CD4-positive, alpha-beta T cell treated with Interferon alpha-2 for 1 hour (primary cell): ENCODE measurements around the gene TMEM131.
"Not testable (repeated sequence)": the region's sequence is repeated elsewhere in the genome, so short reads cannot be mapped to it uniquely, and the experiment has no call there.

Experiments
- DNase-seq, 2 donors: peaks; one replicate each; pipeline ENCODE4 v3.0.0-alpha.2; 2020 to 2022

The TMEM131 gene

DNA sequence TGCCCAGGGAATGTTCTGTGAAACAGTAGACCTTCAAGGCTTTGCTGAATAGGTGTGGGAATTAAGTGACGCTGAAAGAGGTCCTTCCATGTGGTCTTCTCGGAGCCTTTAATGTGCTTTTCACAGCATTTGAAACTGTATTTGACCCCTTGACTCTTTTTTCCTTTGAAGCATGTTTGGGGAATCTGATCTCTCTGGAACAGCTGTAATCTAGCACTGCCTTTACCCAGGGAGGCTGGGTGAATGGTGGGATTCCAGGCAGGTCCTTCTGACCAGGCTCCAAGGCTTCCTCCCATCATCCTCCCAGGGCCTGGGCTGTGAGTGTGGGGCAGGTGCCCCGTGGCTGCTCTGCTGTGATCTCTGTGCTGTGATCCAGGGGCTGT lies 278.1 kb downstream of the TMEM131 start:
- DNase-seq: no peak

DNA sequence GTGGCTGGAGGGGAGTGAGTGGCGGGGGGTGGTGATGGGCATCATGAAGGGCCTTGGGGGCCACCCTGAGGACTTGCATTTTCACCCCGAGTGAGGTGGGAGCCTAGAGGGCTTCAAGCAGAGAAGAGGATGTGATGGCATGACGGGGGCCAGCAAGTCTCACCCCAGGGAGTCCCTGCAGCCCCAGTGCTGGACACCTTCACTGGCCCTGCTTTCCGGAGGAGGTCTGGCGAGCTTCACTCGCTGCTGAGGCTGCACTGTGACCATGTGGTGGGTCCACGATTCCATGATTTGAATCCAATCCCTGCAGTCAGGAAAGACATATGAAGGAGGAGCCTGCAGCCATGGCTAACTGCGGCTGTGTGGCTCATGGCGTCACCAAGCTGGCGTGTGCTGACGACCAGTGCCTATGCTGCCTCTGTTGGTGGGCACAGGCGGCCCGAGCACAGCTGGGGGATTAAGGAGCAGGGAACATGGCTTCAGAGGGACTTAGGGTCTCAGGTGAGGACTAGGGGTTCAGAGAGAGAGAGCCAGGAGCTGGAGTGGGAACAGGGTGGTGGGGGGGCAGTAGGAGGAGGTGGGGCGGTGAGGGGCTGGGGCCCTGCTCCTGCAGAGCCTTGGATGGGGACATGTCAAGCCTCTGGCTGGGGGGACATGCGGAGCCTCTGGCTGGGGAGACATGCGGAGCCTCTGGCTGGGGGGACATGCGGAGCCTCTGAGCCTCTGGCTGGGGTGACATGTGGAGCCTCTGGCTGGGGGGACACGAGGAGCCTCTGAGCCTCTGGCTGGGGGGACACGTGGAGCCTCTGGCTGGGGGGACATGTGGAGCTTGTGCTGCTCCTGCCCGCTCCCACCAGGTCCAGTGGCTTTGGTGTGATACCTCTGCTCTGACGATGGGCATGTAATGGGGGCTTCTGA lies 278.8 kb downstream of the TMEM131 start:
- DNase-seq: no peak

DNA sequence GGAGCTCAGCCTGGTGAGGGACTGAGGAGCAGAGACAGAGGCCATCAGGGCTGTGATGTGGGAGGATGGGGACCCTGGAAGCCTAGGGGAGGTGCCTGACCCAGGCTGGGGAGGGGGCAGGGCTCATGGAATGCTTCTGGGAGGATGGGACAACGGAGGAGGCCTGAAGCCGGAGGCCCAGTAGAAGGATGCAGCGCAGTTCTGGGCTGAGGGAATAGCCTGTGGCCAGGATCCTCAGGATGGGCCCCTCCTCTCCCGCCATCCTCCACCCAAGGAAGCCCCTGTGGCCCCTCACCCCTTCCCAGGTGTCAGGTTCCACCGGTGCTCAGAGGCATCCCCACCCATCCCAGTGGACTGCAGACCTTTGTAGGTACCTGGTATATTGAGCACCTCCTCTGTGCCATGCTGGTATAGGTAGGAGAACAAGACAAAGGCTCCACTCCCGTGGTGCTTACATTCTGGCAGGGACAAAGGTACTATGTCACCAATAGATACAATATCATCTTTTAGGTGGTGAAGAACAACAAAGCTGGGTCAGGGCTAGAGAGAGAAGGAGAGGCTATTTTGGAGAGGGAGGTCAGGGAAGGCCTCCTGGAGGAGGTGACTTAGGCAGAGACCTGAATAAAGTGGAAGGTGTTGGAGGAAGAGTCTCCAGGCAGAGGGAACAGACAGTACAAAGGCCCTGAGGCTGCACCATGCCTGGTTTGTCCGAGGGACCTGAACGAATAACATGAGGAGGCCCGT lies 279.6 kb downstream of the TMEM131 start:
- DNase-seq: no peak

DNA sequence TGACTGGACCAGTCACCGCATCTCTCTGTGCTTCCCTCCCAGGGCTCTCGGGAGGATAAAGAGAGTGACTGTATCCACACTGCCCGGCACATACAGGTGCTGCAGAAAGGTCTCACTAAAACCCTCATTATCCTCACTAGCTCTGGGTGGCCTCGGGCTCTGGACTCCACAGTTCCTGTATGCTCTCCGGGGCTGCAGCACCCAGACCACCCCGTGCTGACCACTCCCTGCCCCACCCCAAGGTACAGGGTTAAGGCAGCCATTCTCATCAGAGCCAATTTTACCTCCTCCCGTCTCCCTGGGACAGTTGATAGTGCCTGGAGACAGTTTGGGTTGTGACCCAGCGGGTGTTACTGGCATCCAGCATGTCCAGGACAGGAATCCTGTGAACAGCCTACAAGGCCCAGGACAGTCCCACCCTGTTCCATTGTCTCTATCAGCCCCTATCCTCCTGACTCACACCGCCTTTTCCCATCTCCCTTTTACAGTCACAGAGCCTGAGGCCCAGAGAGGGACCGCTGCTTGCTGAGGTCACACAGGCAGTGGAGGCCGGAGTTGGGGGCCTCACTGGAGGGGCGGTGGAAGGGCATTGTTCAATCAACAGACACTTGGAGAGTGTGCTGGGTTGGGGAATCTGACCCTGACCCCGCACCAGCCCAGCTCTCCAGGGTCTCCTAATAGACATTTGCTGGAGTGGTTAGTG lies 280.6 kb downstream of the TMEM131 start:
- DNase-seq: no peak

DNA sequence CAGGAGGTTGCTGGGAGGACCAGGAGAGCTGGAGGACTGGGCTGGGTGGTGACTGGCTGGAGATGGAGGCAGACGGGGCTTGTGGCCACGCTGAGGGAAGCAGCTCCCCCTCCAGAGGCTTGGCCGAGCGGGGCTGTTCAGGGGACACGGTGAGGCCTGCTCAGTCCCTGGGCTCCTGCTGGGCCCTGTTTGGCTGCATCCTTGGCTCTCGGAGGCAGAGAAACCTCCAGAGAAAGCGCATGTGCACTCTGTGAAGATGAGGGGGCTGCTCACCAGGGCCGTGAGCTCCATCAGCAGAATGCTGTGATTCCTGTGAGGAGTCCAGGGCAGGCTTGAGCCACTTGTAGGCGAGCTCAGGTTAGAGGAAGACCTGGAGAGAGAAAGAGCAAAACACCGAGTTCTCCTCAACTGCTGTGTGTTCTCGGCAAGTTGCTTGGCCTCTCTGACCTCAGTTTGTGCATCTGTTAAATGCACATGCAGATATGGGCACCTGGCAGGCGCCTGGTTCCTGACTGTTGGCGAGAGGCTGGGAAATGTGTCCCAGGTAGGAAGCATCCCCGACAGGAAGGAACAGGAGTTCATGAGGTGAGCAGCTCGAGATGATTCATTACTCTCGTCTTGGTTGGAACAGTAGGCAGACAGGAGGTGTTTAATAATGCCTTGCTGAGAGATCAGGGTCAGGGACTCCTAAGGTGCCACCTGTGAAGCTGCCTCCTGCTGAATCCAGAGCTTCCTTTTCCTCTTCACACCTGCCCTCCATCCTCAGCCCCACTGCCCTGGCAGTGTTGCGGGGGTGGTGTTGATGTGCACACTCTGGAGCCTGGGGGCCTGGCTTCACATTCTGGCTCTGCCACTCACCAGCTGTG lies 281.4 kb downstream of the TMEM131 start:
- DNase-seq: no peak

DNA sequence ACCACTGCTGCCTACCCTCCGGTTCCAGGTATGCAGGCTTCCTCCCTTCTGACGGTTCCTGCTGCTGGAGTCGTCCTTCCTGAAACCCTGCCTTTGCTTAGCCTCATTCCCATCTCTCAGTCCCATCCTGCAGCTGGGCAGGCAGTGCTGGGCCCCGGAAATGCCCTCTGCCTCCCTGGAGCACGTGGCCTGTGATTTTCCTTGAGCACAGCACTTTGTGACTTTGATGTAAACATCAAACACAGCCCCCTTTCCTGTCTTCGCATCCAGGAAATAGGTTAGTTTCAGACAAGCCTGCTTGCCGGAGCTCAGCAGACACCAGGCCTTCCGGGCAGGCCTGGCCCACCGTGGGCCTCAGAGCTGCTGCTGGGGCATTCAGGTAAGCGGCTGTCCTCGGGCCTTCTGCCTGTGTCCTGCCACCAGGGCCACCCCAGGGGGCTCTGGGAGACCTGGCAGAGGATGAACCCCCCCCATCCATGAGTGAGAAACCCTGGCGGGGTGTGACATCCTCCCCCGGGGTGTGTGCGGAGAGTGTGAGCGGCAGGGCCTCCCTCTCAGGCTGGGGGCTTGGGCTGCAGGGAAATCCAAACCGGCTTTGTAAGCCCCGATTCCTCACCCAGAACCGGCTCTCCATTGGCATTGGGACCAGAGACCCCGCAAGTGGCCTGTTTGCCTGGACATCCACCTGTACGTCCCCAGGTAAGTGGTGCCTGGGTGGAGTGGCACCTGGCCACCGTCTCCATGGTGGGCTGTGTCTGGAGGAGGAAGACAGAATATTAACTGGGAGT lies 282.3 kb downstream of the TMEM131 start, which contains the start of gene ZAP70:
Gene ZAP70, plus strand, starts transcription at position 281 of the 788 bp plus-strand sequence. CDS start 10,461 bp downstream, outside the sequence.
- peak; percentile 66 to 81 for DNase-seq

DNA sequence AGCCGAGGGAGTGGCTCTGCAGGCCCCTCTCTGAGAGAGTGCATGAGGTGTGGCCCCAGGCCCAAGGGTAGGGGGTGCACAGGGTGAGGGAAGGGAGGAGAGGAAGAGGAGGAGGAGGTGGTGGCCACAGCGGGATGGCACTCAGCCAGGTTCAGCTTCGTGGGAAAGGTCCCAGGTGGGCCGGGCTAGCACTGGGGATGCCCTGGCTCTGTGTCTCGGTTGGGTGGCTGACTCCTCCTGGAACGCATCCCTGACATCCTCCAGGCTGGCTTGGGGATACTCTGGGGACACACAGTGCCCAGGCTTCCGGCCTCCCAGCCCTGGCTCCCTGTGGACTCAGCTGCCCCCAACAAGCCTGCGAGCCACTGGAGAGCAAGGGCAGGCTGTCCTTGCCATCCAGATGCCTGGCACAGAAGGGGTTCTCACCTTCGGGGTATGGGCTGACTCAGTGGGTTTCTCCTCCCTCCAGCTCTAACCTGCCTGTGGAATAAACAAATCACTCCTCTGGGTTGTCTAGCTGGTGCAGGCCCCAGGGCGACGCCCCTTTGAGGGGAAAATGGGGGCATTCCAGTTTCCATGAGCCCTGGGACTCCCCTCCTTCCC lies 283.0 kb downstream of the TMEM131 start:
- DNase-seq: peak in 1 of 2 donors; percentile 35

DNA sequence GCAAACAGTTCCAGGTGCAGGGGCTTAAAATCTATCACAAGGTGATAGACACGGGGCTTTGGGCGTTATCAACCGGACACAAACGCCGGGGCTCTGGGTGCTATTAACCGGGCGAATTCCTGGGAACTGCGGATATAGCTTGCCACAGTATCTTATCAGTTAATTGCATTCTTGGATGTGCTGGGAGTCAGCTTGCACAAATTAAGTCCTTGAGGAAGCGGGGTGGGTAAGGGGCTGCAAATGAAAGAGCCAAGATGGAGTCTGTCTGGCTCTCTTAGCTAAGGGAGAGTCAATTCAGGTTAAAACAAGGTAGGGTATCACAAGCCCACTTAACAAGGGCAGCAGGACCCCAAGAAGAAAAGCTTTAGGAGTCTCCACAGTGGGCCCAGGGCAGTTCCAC lies 283.6 kb downstream of the TMEM131 start:
- DNase-seq: not testable (repeated sequence)

DNA sequence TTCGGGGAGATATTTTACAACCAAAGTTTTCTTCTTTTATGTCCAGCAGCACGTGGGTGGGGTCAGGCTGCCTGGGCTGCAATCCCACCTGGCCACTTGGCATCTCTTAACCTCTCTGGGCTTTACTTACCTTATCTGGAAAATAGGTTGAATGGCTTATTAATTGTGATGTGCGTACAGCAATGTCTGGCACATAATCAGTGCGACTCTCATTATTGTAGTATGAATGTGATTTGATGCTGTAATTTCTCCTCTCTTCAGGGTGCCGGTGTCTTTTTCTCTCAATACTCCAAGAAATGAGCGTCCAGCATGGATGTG lies 284.4 kb downstream of the TMEM131 start:
- no peak for DNase-seq

DNA sequence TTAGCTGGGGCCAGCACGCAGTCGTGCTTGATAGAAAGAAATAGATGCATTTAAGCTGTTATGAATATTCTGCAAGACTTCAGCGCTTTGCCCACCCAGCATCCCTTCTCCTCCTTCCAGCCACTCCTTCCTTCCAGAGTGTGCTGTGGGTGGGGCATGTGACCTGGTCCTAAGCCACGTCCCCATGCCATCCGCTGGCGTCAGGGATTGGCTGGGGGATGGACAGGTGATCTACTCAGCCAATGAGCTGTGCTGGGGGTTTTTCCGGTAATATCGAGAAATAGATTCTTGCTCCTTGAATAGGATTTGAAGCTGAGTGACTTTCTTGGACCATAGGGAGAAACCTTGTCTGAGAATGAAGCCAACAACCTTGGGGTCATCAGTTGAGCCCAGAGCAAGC lies 287.1 kb downstream of the TMEM131 start:
- DNase-seq: no peak

DNA sequence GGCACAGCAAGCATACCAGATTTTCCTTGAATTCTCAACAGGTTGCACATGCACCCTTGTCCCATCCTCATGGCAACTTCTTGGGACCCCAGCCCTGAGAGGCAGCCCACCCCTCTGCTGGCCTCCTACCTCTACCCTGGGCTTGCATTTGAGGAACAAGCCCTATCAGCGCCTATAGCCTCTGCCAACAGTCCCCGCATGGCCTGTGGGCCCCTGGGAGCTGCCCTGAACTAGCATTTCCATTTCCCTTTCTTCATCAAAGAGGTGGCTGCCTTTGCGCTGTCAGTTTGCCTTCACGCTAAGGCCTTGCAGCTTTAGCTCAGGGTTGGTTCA lies 287.7 kb downstream of the TMEM131 start:
- no peak for DNase-seq

DNA sequence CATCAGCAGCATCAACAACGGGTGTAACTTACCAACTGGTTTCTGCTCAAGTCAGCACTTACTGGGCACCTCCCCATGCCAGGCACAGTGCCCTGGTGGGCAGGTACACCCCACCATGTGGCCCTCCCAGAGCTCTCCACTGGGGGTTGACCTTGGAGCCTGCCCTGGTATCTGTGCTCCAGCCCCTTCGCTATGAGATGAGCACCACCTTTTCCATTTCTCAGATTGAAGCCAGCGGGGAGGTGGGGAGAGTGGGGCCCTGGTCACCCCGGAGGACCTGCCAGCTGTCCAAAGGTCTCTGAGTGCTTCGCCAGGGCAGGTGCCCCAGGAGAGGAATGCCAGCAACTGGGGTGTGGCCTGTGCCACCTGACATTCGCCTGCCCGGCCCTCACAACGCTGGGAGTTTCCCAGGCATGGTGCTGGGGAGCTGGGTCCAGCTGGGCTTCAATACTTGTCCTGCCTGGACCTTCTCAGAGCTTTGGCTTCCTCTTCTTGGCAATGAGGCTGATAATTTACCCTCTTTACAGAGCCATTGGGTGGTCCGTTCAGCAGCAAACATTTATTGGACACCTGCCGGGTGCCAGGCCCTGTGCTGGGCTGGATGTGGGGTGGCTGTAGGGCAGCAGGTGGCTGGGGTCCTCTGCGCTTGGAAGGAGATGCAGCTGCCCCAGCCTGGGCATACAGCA lies 288.2 kb downstream of the TMEM131 start:
- no peak for DNase-seq

DNA sequence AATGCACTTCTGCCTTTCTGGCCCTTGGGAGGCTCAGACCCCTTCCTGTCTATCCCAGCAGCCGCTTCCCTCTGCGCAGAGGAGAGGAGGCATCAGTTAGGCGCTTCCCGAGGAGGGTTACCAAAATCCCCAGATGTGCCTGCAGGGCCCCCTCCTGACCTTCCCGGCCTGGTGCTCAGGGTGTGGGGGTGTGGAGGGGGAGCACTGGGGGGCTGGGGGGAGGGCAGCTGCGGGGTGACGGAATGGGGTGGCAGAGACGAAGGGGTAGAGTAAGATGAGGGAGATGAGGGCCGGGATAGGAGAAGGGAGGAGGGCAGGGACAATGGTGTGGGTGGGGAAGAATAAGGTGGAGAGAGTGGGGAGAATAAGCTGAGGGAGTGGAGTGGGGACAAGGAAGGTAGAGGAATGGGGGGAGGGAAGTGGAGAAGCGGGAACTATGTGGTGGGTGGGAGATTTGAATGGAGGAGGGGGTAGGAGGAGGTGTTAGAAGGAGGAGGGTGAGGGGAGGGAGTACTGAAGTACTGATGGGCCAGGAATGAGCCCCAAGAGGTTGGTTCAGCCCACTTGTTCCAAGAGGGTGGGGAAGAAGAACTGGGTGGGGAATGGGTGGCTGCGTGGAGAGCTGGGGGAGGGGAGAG lies 288.9 kb downstream of the TMEM131 start:
- DNase-seq: no peak
